GM23338 (cell line): ENCODE data around the gene STK39. TPM values are rescaled to one million over a fixed set of nuclear protein-coding genes. Genes with fewer than 3 reads are reported as not detected.
A peak's percentile ranks its signal among the peaks of the same experiment; 100 is the strongest.

Source experiments
- ATAC-seq: fragments of 200-7000 bp; cut with Tn5 transposase; 3 replicates; pipeline ENCODE4 v1.9.1; 2020
- DNase-seq: peaks from one replicate; pipeline ENCODE4 v3.0.0-alpha.2; 2015; ENCODE audit warnings: low spot score
- H2AFZ ChIP-seq: fragments of 200-600 bp; sonication (generic); 2 replicates; pipeline ENCODE4 v1.8.0; 2016; ENCODE audit warnings: antibody characterized with exemption, mild to moderate bottlenecking, moderate library complexity
- H3F3A ChIP-seq: fragments of 200-600 bp; sonication (generic); replicated peaks from 2 replicates; pipeline ENCODE4 v1.8.0; 2017; ENCODE audit warnings: antibody characterized with exemption, mixed run types, low read depth
- H3K27ac ChIP-seq: fragments of 200-600 bp; sonication (generic); 2 replicates; pipeline ENCODE4 v1.6.1; 2016; ENCODE audit warnings: low read depth
- H3K27me3 ChIP-seq: fragments of 200-600 bp; sonication (generic); 2 replicates; pipeline ENCODE4 v1.8.0; 2016; ENCODE audit warnings: mild to moderate bottlenecking, mixed run types, moderate library complexity; ENCODE audit not compliant: insufficient read depth
- H3K36me3 ChIP-seq: fragments of 200-600 bp; sonication (generic); 2 replicates; pipeline ENCODE4 v1.8.0; 2016; ENCODE audit warnings: mild to moderate bottlenecking; ENCODE audit not compliant: insufficient read depth
- H3K4me1 ChIP-seq: fragments of 200-600 bp; sonication (generic); 2 replicates; pipeline ENCODE4 v1.8.0; 2016; ENCODE audit warnings: mild to moderate bottlenecking, moderate library complexity; ENCODE audit not compliant: insufficient read depth
- H3K4me2 ChIP-seq: fragments of 200-600 bp; sonication (generic); 2 replicates; pipeline ENCODE4 v1.7.1; 2017; ENCODE audit warnings: mixed run types
- H3K4me3 ChIP-seq: fragments of 200-600 bp; sonication (generic); 2 replicates; pipeline ENCODE4 v1.6.1; 2016; ENCODE audit warnings: mixed run types
- H3K79me2 ChIP-seq: fragments of 200-600 bp; sonication (generic); replicated peaks from 2 replicates; pipeline ENCODE4 v1.8.0; 2017; ENCODE audit warnings: mild to moderate bottlenecking; ENCODE audit not compliant: insufficient read depth
- H3K9me2 ChIP-seq: fragments of 200-600 bp; sonication (generic); 2 replicates; pipeline ENCODE4 v1.8.0; 2017; ENCODE audit not compliant: insufficient read depth
- H4K20me1 ChIP-seq: fragments of 200-600 bp; sonication (generic); replicated peaks from 2 replicates; pipeline ENCODE4 v1.8.0; 2017; ENCODE audit warnings: mild to moderate bottlenecking; ENCODE audit not compliant: insufficient read depth
- H3K27ac Mint-ChIP-seq: 2 replicates; pipeline ENCODE4 v1.8.0; 2020; ENCODE audit warnings: inconsistent platforms, mild to moderate bottlenecking, moderate library complexity, mixed read lengths
- H3K27me3 Mint-ChIP-seq: 3 replicates; pipeline ENCODE4 v1.8.0; 2022; ENCODE audit warnings: low read depth, mild to moderate bottlenecking, moderate library complexity, mixed read lengths, inconsistent platforms; ENCODE audit not compliant: insufficient read depth, poor library complexity
- H3K36me3 Mint-ChIP-seq: 3 replicates; pipeline ENCODE4 v1.8.0; 2021; ENCODE audit warnings: low read depth, mild to moderate bottlenecking, inconsistent platforms, moderate library complexity, mixed read lengths
- H3K4me1 Mint-ChIP-seq: 3 replicates; pipeline ENCODE4 v1.8.0; 2020; ENCODE audit warnings: mild to moderate bottlenecking, inconsistent platforms, mixed read lengths
- H3K4me3 Mint-ChIP-seq: 3 replicates; pipeline ENCODE4 v1.8.0; 2021; ENCODE audit warnings: moderate library complexity, mild to moderate bottlenecking, inconsistent platforms, mixed read lengths
- H3K9me3 Mint-ChIP-seq: 3 replicates; pipeline ENCODE4 v1.8.0; 2020; ENCODE audit warnings: moderate library complexity, mild to moderate bottlenecking, inconsistent platforms, mixed read lengths
- CREB1 ChIP-seq: fragments of 250-450 bp; sonication (Bioruptor Pico); IDR thresholded peaks from 2 replicates; pipeline ENCODE4 v1.5.0; 2020; ENCODE audit warnings: low read depth, mild to moderate bottlenecking, moderate library complexity
- EZH2 ChIP-seq: fragments of 200-600 bp; sonication (generic); IDR thresholded peaks from one replicate; pipeline ENCODE4 v1.8.0; 2017; ENCODE audit warnings: antibody characterized with exemption, mild to moderate bottlenecking, low read depth; ENCODE audit not compliant: unreplicated experiment
- EZH2phosphoT487 ChIP-seq: fragments of 200-600 bp; sonication (generic); IDR thresholded peaks from one replicate; pipeline ENCODE4 v1.8.1; 2018; ENCODE audit warnings: antibody characterized with exemption; ENCODE audit not compliant: unreplicated experiment
- JUNB ChIP-seq: IDR thresholded peaks from one replicate; pipeline ENCODE4 v1.6.1; 2016; ENCODE audit warnings: antibody characterized with exemption; ENCODE audit not compliant: unreplicated experiment
- NANOG ChIP-seq: IDR thresholded peaks from 2 replicates; pipeline ENCODE4 v1.6.1; 2016; ENCODE audit warnings: antibody characterized with exemption, borderline replicate concordance
- POLR2AphosphoS5 ChIP-seq: IDR thresholded peaks from 2 replicates; pipeline ENCODE4 v1.6.1; 2016; ENCODE audit warnings: antibody characterized with exemption, low read depth
- REST ChIP-seq: IDR thresholded peaks from one replicate; pipeline ENCODE4 v1.6.1; 2018; ENCODE audit warnings: antibody characterized with exemption; ENCODE audit not compliant: unreplicated experiment
- STAT1 ChIP-seq: IDR thresholded peaks from one replicate; pipeline ENCODE4 v1.6.1; 2016; ENCODE audit warnings: antibody characterized with exemption; ENCODE audit not compliant: unreplicated experiment
- ZNF114 ChIP-seq: fragments of 250-450 bp; sonication (Bioruptor Pico); IDR thresholded peaks from 2 replicates; pipeline ENCODE4 v1.5.0; 2020; ENCODE audit warnings: mild to moderate bottlenecking, moderate library complexity
- ZNF331 ChIP-seq: fragments of 250-450 bp; sonication (Bioruptor Pico); IDR thresholded peaks from 2 replicates; pipeline ENCODE4 v1.5.0; 2020; ENCODE audit warnings: low read depth, mild to moderate bottlenecking, moderate library complexity
- ZNF462 ChIP-seq: fragments of 250-450 bp; sonication (Bioruptor Pico); IDR thresholded peaks from 2 replicates; pipeline ENCODE4 v1.5.0; 2020; ENCODE audit warnings: mild to moderate bottlenecking, moderate library complexity
- polyA plus RNA-seq: library from polyadenylated mRNA; unstranded; fragments of >200 nt; fragmentation: Nextera tagmentation; extraction: Ambion mirVana; gene quantifications from 2 replicates; pipeline ENCODE4 v1.2.1, GENCODE V29; 2016
- total RNA-seq: library from RNA; depleted of rRNA; stranded (reverse); fragments of >200 nt; shearing (Covaris generic); gene quantifications from 2 replicates; pipeline ENCODE4 v1.2.3, GENCODE V29; 2014
- TF ChIP-seq, protein P1 (sequence below), 2 experiments: fragments of 200-600 bp in 1 of 2; sonication (generic) in 1 of 2; conservative IDR thresholded peaks; 2 replicates each; pipeline versions ENCODE4 v1.5.1 to v1.6.1; 2016 to 2017; ENCODE audit warnings: antibody characterized with exemption in 2 of 2, low read depth in 2 of 2, mild to moderate bottlenecking in 2 of 2, moderate library complexity in 1 of 2
- TF ChIP-seq, protein P2 (sequence below): IDR thresholded peaks from 2 replicates; pipeline ENCODE4 v1.6.1; 2016; ENCODE audit warnings: antibody characterized with exemption

Gene STK39
- total and polyA plus RNA-seq, 2 experiments from 2014 or later, result 9.5 to 16.9 TPM

DNA sequence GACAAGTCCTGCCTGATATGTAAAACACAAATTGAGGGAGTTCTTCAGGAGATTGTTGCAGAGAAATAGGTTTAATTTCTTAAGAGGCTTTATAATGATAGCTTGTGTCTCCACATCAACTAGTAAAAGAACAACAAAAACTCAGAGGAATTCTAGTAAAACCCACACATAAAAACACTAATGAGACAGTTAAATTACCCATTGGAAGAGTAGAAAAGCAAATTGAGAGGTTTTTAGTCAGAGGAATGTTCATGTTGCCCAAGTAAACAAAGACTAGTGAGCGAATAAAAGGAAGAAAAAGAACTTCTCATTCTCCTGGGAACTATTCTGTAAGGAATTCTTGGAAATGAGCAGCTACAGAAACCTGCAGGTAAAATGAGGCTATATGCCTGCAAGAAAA is 330.6 kb downstream of the STK39 start:
- Mint-ChIP-seq H3K9me3 (no peaks in the 10 kb centered on the region), H3K4me1 (peaks cover 9% of the 10 kb centered on the region), H3K4me3 (no peak overlapping the region), H3K27me3 (peaks cover 5% of the 10 kb centered on the region), H3K36me3 (no peaks in the 10 kb centered on the region), H3K27ac (no peak overlapping the region)
- Histone ChIP-seq H3F3A (no peaks in the 10 kb centered on the region), H3K36me3 (no peaks in the 10 kb centered on the region), H4K20me1 (no peaks in the 10 kb centered on the region), H3K9me2 (no peaks in the 10 kb centered on the region; the same call in 1 of the 2 replicates), H3K27me3 (no peaks in the 10 kb centered on the region), H2AFZ (peak overlapping the region; percentile 67; the same call in 1 of the 2 replicates), H3K79me2 (no peaks in the 10 kb centered on the region), H3K4me1 (no peaks in the 10 kb centered on the region), H3K4me2 (no peak overlapping the region), H3K4me3 (no peak overlapping the region), H3K27ac (no peak overlapping the region)
- TF ChIP-seq JUNB (no peak), ZNF331 (no peak), EZH2 (no peak), ZNF114 (CRISPR knock-in tag) (no peak), CREB1 (no peak), REST (no peak), ZNF462 (CRISPR knock-in tag) (no peak), NANOG (no peak), STAT1 (no peak), POLR2AphosphoS5 (no peak), EZH2phosphoT487 (no peak)
- TF ChIP-seq, protein P1, sequence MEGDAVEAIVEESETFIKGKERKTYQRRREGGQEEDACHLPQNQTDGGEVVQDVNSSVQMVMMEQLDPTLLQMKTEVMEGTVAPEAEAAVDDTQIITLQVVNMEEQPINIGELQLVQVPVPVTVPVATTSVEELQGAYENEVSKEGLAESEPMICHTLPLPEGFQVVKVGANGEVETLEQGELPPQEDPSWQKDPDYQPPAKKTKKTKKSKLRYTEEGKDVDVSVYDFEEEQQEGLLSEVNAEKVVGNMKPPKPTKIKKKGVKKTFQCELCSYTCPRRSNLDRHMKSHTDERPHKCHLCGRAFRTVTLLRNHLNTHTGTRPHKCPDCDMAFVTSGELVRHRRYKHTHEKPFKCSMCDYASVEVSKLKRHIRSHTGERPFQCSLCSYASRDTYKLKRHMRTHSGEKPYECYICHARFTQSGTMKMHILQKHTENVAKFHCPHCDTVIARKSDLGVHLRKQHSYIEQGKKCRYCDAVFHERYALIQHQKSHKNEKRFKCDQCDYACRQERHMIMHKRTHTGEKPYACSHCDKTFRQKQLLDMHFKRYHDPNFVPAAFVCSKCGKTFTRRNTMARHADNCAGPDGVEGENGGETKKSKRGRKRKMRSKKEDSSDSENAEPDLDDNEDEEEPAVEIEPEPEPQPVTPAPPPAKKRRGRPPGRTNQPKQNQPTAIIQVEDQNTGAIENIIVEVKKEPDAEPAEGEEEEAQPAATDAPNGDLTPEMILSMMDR (conservative IDR thresholded peaks at IDR 0.05; ENCODE audit: low read depth in 2 of 2), result no peak
- TF ChIP-seq, protein P2, sequence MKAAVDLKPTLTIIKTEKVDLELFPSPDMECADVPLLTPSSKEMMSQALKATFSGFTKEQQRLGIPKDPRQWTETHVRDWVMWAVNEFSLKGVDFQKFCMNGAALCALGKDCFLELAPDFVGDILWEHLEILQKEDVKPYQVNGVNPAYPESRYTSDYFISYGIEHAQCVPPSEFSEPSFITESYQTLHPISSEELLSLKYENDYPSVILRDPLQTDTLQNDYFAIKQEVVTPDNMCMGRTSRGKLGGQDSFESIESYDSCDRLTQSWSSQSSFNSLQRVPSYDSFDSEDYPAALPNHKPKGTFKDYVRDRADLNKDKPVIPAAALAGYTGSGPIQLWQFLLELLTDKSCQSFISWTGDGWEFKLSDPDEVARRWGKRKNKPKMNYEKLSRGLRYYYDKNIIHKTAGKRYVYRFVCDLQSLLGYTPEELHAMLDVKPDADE, result no peak
- ATAC-seq, result no peak
- no peak for DNase-seq
